K562 (cell line): ENCODE measurements around the gene PIH1D1.

Experiments used
- CREM ChIP-seq: IDR thresholded peaks from 2 replicates; pipeline ENCODE4 v1.6.1; 2014; ENCODE audit warnings: antibody characterized with exemption, low read depth
- L3MBTL2 ChIP-seq: fragments of 450-650 bp; IDR thresholded peaks from 2 replicates; pipeline ENCODE4 v1.6.1; 2016; ENCODE audit warnings: mild to moderate bottlenecking, moderate library complexity
- TF ChIP-seq, protein P1 (sequence below): fragments of 200-800 bp; sonication (Bioruptor generic); IDR thresholded peaks from 2 replicates; pipeline ENCODE4 v1.6.1; 2016; ENCODE audit warnings: missing genetic modification characterization, missing compliant biosample characterization

GRCh38 chr19:49453757-49454240 lies 2.2 kb upstream of the PIH1D1 start:
- TF ChIP-seq L3MBTL2, result no peak
- TF ChIP-seq CREM, result no peak
- TF ChIP-seq, protein P1, sequence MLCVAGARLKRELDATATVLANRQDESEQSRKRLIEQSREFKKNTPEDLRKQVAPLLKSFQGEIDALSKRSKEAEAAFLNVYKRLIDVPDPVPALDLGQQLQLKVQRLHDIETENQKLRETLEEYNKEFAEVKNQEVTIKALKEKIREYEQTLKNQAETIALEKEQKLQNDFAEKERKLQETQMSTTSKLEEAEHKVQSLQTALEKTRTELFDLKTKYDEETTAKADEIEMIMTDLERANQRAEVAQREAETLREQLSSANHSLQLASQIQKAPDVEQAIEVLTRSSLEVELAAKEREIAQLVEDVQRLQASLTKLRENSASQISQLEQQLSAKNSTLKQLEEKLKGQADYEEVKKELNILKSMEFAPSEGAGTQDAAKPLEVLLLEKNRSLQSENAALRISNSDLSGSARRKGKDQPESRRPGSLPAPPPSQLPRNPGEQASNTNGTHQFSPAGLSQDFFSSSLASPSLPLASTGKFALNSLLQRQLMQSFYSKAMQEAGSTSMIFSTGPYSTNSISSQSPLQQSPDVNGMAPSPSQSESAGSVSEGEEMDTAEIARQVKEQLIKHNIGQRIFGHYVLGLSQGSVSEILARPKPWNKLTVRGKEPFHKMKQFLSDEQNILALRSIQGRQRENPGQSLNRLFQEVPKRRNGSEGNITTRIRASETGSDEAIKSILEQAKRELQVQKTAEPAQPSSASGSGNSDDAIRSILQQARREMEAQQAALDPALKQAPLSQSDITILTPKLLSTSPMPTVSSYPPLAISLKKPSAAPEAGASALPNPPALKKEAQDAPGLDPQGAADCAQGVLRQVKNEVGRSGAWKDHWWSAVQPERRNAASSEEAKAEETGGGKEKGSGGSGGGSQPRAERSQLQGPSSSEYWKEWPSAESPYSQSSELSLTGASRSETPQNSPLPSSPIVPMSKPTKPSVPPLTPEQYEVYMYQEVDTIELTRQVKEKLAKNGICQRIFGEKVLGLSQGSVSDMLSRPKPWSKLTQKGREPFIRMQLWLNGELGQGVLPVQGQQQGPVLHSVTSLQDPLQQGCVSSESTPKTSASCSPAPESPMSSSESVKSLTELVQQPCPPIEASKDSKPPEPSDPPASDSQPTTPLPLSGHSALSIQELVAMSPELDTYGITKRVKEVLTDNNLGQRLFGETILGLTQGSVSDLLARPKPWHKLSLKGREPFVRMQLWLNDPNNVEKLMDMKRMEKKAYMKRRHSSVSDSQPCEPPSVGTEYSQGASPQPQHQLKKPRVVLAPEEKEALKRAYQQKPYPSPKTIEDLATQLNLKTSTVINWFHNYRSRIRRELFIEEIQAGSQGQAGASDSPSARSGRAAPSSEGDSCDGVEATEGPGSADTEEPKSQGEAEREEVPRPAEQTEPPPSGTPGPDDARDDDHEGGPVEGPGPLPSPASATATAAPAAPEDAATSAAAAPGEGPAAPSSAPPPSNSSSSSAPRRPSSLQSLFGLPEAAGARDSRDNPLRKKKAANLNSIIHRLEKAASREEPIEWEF, result no peak
